SJSA1 (cell line): Measurements from ENCODE around the gene OTUB2. TPM values are rescaled to one million over a fixed set of nuclear protein-coding genes. Genes with fewer than 3 reads are reported as not detected.

Experiments
- DNase-seq, 2 experiments: peaks; one replicate each; pipeline ENCODE4 v3.0.0-alpha.2; 2015 to 2020; ENCODE audit warnings: low spot score in 2 of 2, low read depth in 1 of 2
- H3K27ac ChIP-seq: fragments of 250-450 bp; sonication (Bioruptor Pico); 2 replicates; pipeline ENCODE4 v1.5.1; 2020; ENCODE audit warnings: mild to moderate bottlenecking, moderate library complexity
- H3K27me3 ChIP-seq: fragments of 250-450 bp; sonication (Bioruptor Pico); replicated peaks from 2 replicates; pipeline ENCODE4 v1.5.1; 2020; ENCODE audit warnings: mild to moderate bottlenecking, moderate library complexity
- H3K36me3 ChIP-seq: fragments of 250-450 bp; sonication (Bioruptor Pico); 2 replicates; pipeline ENCODE4 v1.5.1; 2020; ENCODE audit warnings: mild to moderate bottlenecking
- H3K4me1 ChIP-seq: fragments of 250-450 bp; sonication (Bioruptor Pico); replicated peaks from 2 replicates; pipeline ENCODE4 v1.6.1; 2021; ENCODE audit warnings: mild to moderate bottlenecking
- H3K4me3 ChIP-seq: fragments of 250-450 bp; sonication (Bioruptor Pico); 2 replicates; pipeline ENCODE4 v1.5.1; 2020; ENCODE audit warnings: mild to moderate bottlenecking
- H3K9me3 ChIP-seq: fragments of 250-450 bp; sonication (Bioruptor Pico); replicated peaks from 2 replicates; pipeline ENCODE4 v1.5.1; 2020; ENCODE audit warnings: mild to moderate bottlenecking
- total RNA-seq: library from RNA; depleted of rRNA; stranded (reverse); fragments of >200 nt; shearing (Covaris generic); gene quantifications from 2 replicates; pipeline ENCODE4 v1.2.3, GENCODE V29; 2014

OTUB2 gene
- total RNA-seq, 1 experiment from 2014 or later, result 1.3 TPM

DNA sequence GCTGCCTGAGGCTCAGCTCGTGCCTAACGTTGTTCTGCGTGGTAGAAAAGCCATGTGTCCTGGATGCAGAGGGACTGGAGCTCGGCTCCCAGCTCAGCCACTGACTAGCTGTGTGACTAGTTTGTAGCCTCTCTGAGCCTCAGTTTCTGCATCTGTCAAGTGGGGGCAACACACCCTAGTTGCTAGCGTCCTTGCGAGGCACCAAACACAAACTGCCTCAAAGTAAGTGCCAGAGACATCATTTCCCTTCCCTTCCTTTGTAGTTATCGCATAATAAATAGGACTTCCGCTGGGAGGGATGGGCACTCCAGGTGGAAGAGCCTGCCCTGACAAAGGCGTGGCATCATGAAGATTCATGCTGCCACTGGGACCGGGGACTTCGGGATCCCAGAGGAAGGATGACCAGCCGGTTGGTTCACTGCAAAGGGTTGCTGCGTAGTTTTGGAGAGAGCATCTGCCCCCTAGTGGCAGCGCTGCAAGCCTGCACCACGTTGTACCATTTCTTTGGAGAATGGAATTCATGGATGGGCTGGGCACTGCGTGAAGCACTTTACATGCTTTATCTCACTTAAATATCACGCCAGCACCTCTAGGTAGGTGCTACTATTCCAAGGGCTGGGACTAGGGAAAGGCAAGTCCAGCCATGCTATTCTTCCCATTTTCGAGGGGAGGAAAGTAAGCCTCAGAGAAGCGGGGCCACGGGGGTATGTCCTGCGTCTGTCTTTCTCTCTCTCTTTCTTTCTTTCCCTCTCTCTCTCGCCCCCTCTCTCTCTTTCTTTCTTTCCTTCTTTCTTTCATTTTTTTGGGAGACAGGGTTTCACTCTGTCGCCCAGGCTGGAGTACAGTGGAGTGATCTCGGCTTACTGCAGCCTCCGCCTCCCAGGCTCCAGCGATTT lies 24.4 kb upstream of the OTUB2 start:
- H3K9me3 ChIP-seq, result no peaks in the 10 kb centered on the region
- no peaks in the 10 kb centered on the region for H3K4me1 ChIP-seq
- no peak overlapping the region for H3K4me3 ChIP-seq
- no peak overlapping the region for H3K27ac ChIP-seq
- peak; percentile 50 to 59 for DNase-seq
- H3K27me3 ChIP-seq, result no peaks in the 10 kb centered on the region
- H3K36me3 ChIP-seq, result no peaks in the 10 kb centered on the region

DNA sequence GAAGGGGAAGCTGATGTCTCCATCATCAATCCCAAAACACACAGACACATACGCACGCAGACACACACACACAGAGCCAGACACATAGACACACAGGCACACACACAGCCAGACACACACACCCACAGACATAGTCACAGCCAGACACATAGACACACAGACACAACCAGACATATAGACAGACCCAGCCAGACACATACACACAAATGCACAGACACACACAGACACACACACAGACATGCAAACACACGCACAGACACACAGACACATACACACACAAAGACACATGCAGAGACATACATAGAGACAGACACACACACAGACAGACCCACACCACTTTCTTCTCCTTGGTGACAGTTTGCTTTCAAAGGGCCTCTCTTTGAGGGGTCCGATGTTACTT lies 22.7 kb upstream of the OTUB2 start:
- no peak overlapping the region for H3K27ac ChIP-seq
- no peaks in the 10 kb centered on the region for H3K4me1 ChIP-seq
- H3K27me3 ChIP-seq, result no peaks in the 10 kb centered on the region
- H3K9me3 ChIP-seq, result no peaks in the 10 kb centered on the region
- no peak overlapping the region for H3K4me3 ChIP-seq
- no peaks in the 10 kb centered on the region for H3K36me3 ChIP-seq
- no peak for DNase-seq

DNA sequence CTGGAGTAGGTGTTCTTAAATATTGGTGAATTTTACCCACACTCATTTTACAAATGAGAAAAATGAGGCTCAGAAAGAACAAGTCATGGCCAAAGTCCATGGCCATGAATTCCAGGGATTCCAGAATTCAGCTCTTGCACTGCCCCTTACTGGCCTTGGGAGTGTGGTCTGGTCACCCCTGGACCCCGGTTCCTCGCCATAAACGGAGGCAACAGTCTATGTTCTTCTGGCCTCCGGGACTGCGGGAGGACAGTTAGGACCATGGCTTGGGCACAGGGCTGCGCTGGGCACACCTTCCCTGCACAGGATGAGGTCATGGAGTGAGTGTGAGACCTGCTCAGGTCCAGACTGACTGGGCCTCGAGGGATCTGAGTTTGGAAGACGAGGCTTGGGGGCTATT lies 22.1 kb upstream of the OTUB2 start:
- H3K9me3 ChIP-seq, result no peaks in the 10 kb centered on the region
- no peak for DNase-seq
- no peaks in the 10 kb centered on the region for H3K4me1 ChIP-seq

DNA sequence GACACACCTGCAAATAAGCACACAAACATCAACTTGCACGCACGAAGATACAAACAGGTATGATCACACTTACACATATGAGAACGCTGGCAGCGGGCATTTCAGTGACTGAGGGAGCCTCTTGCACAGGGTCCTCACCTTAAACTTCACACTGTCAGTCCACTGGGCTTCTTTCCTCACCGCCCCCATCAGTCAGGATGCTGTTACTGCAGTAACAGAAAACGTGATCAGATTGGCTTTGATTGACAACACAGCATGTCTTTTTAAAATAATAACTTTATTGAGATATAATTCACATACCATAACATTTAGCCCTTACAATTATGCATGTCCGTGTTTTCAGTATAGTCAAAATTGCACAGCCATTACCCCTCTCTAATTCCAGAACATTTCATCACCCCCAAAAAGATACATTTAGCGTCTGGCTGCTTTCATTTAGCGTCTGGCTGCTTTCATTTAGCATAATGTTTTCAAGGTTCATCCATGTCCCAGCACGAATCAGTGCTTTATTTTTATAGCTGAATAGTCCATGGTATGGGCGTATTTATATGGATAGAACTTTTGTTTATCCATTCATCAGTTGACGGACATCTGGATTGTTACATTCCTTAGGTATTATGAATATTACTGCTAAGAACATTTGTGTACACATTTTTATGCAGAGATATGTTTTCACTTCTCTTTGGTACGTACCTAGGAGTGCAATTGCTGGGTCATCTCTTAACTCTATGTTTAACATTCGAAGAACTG lies 20.6 kb upstream of the OTUB2 start:
- H3K9me3 ChIP-seq, result no peaks in the 10 kb centered on the region
- no peaks in the 10 kb centered on the region for H3K27me3 ChIP-seq
- H3K4me3 ChIP-seq, result no peak overlapping the region
- H3K27ac ChIP-seq, result no peak overlapping the region
- H3K36me3 ChIP-seq, result no peaks in the 10 kb centered on the region
- no peaks in the 10 kb centered on the region for H3K4me1 ChIP-seq
- no peak for DNase-seq

More for the DNA sequence above, 22.1 kb upstream of the OTUB2 start:
- no peaks in the 10 kb centered on the region for H3K27me3 ChIP-seq
- no peaks in the 10 kb centered on the region for H3K36me3 ChIP-seq
- H3K4me3 ChIP-seq, result no peak overlapping the region
- no peak overlapping the region for H3K27ac ChIP-seq

DNA sequence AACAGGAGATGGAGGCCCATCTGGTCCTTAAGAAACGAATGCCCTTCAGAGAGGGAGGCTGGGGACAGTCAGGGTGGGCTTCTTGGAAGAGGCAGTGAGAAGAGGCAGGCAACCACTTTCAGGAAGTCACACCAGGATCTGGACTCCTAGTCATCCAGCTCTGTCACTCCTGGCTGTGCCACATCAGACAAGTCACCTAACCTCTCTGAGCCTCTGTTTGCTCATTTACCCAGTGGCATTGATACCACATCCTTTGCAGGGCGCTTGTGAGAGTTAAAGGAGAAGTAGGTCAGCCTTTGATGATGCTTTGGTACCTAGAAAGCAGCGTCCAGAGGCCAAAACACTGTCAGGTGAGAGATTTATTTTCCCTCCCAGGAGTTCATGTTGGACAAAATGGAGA lies 17.9 kb upstream of the OTUB2 start:
- H3K27me3 ChIP-seq, result no peaks in the 10 kb centered on the region
- no peak overlapping the region for H3K4me3 ChIP-seq
- no peaks in the 10 kb centered on the region for H3K9me3 ChIP-seq
- no peak for DNase-seq
- H3K36me3 ChIP-seq, result no peaks in the 10 kb centered on the region
- H3K4me1 ChIP-seq, result no peaks in the 10 kb centered on the region
- no peak overlapping the region for H3K27ac ChIP-seq

DNA sequence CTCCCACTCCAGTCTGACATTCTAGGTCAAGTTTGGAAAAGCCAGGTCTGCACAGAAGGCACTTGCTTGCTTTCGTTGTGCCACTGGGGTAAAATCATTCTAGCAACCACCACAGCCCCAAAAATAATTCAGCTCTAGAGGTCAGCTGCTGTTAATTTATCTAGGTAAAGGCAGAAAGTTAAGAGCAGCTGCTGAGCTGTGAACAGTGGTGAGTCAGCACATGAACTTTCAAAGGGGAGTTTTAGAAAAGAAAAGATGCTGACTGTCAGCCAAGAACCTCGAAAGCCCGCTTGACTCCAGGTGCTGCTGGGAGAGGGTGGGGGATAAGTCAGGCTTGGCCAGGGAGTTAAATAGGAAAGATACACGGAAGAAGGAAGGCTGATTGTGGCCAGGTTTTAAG lies 16.4 kb upstream of the OTUB2 start:
- Histone ChIP-seq H3K27me3 (no peaks in the 10 kb centered on the region), H3K9me3 (no peaks in the 10 kb centered on the region), H3K27ac (no peak overlapping the region), H3K4me3 (no peak overlapping the region), H3K36me3 (no peaks in the 10 kb centered on the region), H3K4me1 (no peaks in the 10 kb centered on the region)
- DNase-seq, result no peak

DNA sequence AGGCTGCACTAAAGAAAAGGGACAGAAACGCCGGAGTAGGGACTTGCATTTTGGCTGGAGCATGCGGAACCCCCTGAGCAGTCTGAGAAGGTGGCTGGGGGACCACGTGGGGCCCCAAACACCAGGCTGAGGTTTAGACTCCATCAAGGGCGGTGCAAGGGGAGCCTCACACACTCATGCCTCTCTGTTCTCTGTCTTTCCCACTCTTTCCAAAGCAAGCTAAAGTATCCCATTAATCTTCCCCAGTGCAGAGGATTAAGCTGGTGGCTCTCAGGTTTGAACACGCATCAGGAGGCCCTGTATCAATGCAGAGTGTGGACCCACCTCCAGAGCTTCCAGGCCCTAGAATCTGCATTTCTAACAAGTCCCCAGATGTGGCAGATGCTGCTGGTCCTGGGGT lies 15.5 kb upstream of the OTUB2 start:
- H3K27ac ChIP-seq, result no peak overlapping the region
- H3K4me3 ChIP-seq, result no peak overlapping the region
- no peaks in the 10 kb centered on the region for H3K9me3 ChIP-seq
- H3K27me3 ChIP-seq, result no peaks in the 10 kb centered on the region
- H3K36me3 ChIP-seq, result no peaks in the 10 kb centered on the region
- DNase-seq, result no peak
- H3K4me1 ChIP-seq, result no peaks in the 10 kb centered on the region

DNA sequence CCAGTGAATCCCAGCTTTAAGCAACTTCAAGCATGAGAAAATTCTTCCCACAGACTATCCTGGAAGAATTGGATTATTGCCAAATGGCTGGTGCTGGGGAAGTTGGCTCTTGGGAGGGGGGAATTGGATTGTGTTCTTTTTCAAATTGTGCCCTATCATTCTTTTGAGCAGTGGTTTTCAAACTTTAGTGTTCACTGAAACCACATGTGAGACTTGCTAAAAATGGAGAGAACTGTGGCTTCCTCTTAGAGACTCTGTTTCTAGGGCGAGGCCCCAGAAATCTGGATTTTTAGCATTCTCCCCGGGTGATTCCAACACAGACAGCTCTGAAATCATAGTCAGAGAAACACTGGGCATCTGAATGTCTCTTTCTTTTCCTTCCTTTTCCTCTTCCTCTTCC lies 14.3 kb upstream of the OTUB2 start:
- no peaks in the 10 kb centered on the region for H3K4me1 ChIP-seq
- no peak overlapping the region for H3K4me3 ChIP-seq
- H3K27ac ChIP-seq, result no peak overlapping the region
- no peaks in the 10 kb centered on the region for H3K9me3 ChIP-seq
- no peak for DNase-seq
- no peaks in the 10 kb centered on the region for H3K27me3 ChIP-seq
- no peaks in the 10 kb centered on the region for H3K36me3 ChIP-seq

DNA sequence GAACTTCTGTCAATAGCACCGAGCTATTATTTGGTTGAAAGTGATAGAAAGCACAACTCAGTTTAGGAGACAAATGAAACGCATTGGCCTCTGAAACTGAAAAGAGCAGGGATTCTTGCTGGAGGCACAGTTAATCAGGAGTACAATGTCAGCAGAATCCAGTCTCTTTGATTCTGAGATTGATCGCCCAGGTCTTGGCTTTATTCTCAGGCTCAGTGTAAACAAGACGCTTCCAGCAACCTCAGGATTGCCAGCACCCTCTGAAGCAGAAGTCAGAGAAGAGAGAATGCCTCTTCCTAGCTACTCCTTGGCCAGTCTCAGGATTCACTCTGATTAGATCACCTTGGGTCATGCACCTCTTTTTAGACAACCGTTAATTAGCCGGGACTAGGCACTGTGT lies 11.8 kb upstream of the OTUB2 start:
- no peak for DNase-seq
- Histone ChIP-seq H3K4me1 (no peaks in the 10 kb centered on the region), H3K27ac (no peak overlapping the region), H3K36me3 (no peaks in the 10 kb centered on the region), H3K9me3 (no peaks in the 10 kb centered on the region), H3K4me3 (no peak overlapping the region), H3K27me3 (no peaks in the 10 kb centered on the region)

DNA sequence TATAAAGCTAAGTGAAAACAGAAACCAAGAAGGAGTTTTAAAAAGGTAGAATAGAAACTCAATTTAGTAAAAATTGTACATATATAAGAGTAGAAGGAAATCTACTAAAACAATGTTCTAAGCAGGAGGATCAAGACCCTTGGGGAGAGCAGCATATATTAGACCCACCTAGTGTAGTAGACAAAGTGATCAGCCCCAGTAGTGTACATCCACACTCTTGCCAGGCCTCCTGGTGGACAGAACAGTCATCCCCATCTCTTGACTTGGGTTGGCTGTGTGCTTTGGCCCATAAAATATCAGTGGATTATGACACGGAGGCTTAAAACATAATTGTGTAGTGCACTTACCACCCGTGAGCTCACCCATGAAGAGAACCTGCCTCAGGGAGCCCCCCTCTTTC lies 10.9 kb upstream of the OTUB2 start:
- no peaks in the 10 kb centered on the region for H3K4me1 ChIP-seq
- no peak overlapping the region for H3K27ac ChIP-seq
- no peak for DNase-seq
- H3K9me3 ChIP-seq, result no peaks in the 10 kb centered on the region
- no peaks in the 10 kb centered on the region for H3K36me3 ChIP-seq
- no peak overlapping the region for H3K4me3 ChIP-seq
- no peaks in the 10 kb centered on the region for H3K27me3 ChIP-seq

DNA sequence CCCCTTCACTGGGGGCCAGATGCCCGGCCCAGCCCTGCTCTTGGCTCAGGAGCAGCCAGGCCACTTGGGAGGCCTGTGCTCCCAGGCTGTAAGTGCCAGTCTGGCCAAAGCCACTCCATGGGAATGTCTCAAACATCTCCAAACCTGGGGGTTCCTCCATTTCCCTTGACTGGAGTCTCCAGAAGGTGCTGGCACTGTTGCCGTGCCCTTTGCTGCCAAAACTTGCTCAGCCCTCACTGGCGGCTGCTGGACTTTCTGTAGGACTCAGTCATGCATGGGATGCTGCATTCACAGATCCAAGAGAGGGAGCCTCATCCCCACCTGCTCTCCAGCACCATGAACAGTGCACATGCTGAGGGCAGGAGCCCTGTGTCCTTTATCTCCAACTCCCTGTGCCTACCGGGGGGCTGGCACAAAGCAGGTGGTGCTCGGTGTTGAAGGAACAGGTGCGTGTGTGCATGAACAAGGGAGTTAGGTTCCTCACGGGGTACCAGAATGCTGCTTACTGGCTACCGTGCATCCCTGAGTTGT lies 9.6 kb upstream of the OTUB2 start:
- Histone ChIP-seq H3K4me3 (no peak overlapping the region), H3K27ac (no peak overlapping the region), H3K27me3 (no peaks in the 10 kb centered on the region), H3K9me3 (no peaks in the 10 kb centered on the region), H3K36me3 (no peaks in the 10 kb centered on the region), H3K4me1 (no peaks in the 10 kb centered on the region)
- no peak for DNase-seq

DNA sequence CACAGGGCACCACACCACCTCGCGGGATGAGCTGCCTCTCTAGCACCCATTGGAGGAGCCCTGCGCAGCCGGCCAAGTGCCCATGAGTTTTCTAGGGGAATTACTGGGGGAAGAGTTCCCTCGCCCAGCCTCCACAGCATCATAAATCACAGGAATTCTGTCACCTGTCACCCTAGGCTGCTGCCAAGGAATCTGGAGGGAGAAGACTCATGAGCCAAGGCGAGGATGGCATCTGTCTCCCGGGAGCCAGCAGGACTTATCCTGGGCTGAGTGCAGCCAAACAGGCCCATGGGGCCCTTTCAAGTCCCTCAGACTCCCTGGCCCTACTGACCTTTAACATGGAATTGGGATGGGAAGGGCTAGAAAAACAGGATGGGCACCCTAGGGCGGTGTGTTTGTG lies 7.8 kb upstream of the OTUB2 start:
- no peaks in the 10 kb centered on the region for H3K9me3 ChIP-seq
- no peak overlapping the region for H3K27ac ChIP-seq
- no peaks in the 10 kb centered on the region for H3K4me1 ChIP-seq
- H3K27me3 ChIP-seq, result no peaks in the 10 kb centered on the region
- no peak overlapping the region for H3K4me3 ChIP-seq
- no peaks in the 10 kb centered on the region for H3K36me3 ChIP-seq
- DNase-seq, result no peak

DNA sequence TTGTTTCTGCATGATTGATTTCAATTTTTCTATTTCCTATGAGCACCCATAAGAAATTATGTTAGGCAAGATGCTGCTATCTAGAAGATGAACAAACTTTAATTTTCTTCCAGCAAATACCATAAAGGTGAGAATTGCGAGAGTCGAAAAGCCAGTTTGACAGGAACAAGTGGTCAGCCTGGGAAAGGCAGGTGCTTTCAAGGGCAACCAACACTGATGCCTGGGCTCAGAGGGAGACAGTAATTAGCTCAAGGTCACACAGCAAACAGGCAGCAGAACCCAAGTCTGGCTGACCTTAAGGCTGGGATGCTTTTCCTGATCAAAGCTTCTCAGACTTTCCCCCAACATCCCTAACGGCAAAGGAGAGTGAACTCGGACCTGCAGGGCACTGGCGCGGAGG lies 6.8 kb upstream of the OTUB2 start:
- no peak for DNase-seq
- Histone ChIP-seq H3K4me1 (no peaks in the 10 kb centered on the region), H3K36me3 (no peaks in the 10 kb centered on the region), H3K27me3 (no peaks in the 10 kb centered on the region), H3K27ac (no peak overlapping the region), H3K4me3 (no peak overlapping the region), H3K9me3 (no peaks in the 10 kb centered on the region)

DNA sequence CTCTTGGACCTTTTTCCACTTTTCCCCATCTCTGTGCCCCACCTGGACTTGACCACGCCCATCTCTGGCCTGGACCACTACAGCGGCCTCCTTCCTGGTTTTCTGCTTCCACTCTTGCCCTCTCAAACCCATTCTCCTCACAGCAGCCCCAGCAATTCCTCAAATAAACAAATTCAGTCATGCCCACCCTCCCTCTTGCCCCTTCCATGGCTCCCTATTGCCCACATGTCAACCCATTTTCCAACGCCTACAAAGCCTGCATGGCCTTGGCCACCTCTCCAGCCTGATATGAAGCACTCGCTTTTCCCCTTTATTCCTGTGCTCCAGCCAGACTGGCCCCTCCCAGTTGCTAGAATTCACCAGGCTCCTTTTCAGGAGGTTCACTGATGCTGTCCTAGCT lies 5.9 kb upstream of the OTUB2 start:
- no peak for DNase-seq
- H3K36me3 ChIP-seq, result no peaks in the 10 kb centered on the region
- H3K27me3 ChIP-seq, result no peaks in the 10 kb centered on the region
- no peaks in the 10 kb centered on the region for H3K4me1 ChIP-seq
- H3K4me3 ChIP-seq, result no peak overlapping the region
- H3K9me3 ChIP-seq, result no peaks in the 10 kb centered on the region
- H3K27ac ChIP-seq, result no peak overlapping the region
